GM12878 (cell line): Measurements from ENCODE around the gene IRAK3. TPM values are rescaled to one million over a fixed set of nuclear protein-coding genes. Genes with fewer than 3 reads are reported as not detected.

Experiments
- ATAC-seq: fragments of 200-7000 bp; cut with Tn5 transposase; 3 replicates; pipeline ENCODE4 v1.9.1; 2020; ENCODE audit warnings: mild to moderate bottlenecking, moderate library complexity
- BruUV-seq: library from RNA; stranded (reverse); fragments of 400-500 nt; replicated peaks from 2 replicates; lab custom pipeline; 2021; lab: Mats Ljungman, UMichigan
- CTCF ChIA-PET: fragments of 300-600 bp; sonication (Branson Sonifier 250); formaldehyde crosslinking; extraction: SDS; loops from one replicate; lab custom pipeline; 2021; ENCODE audit warnings: inconsistent platforms; lab: Yijun Ruan, JAX
- POLR2A ChIA-PET: fragments of 350-600 bp; formaldehyde crosslinking; extraction: SDS; loops from one replicate; lab custom pipeline; 2021; ENCODE audit warnings: inconsistent platforms; lab: Charles Lee
- RAD21 ChIA-PET: fragments of 300-600 bp; sonication (Branson Sonifier 250); formaldehyde crosslinking; loops from one replicate; lab custom pipeline; 2023; ENCODE audit warnings: antibody characterized with exemption; ENCODE audit not compliant: unreplicated experiment; lab: Charles Lee
- SMC1A ChIA-PET: fragments of 300-600 bp; sonication (Branson Sonifier 250); formaldehyde crosslinking; loops from one replicate; lab custom pipeline; 2023; ENCODE audit not compliant: unreplicated experiment, uncharacterized antibody; lab: Charles Lee
- DNase-seq: peaks from one replicate; pipeline ENCODE4 v3.0.0-alpha.2; 2011; ENCODE audit warnings: low read depth, low spot score
- FAIRE-seq: peaks from 3 replicates; lab custom pipeline; 2011; peaks lifted over from hg19 to GRCh38; lab: Jason Lieb, UNC
- H2AFZ ChIP-seq: 2 replicates; pipeline ENCODE4 v1.6.0; 2011; ENCODE audit warnings: low read depth, low read length, control low read depth; ENCODE audit not compliant: control insufficient read depth
- H3K27ac ChIP-seq: 2 replicates; pipeline ENCODE4 v1.5.1; 2011; ENCODE audit warnings: control low read depth; ENCODE audit not compliant: control insufficient read depth, insufficient read depth
- H3K27me3 ChIP-seq, 2 experiments: replicated peaks in 1 of 2; 2 replicates each; pipeline versions ENCODE4 v1.6.0 to v1.6.1; 2011; ENCODE audit warnings: low read length in 1 of 2; ENCODE audit not compliant: control insufficient read depth in 2 of 2, insufficient read depth in 2 of 2
- H3K36me3 ChIP-seq, 2 experiments: 2 replicates each; pipeline ENCODE4 v1.5.1; 2011; ENCODE audit warnings: low read length in 1 of 2; ENCODE audit not compliant: control insufficient read depth in 2 of 2, insufficient read depth in 2 of 2
- H3K4me1 ChIP-seq: 2 replicates; pipeline ENCODE4 v1.6.1; 2011; ENCODE audit warnings: mild to moderate bottlenecking, low read length, moderate library complexity, mixed read lengths; ENCODE audit not compliant: control insufficient read depth, insufficient read depth
- H3K4me2 ChIP-seq: 2 replicates; pipeline ENCODE4 v1.6.0; 2011; ENCODE audit warnings: control low read depth; ENCODE audit not compliant: control insufficient read depth, insufficient read depth
- H3K4me3 ChIP-seq: fragments of 200-600 bp; sonication (generic); 2 replicates; pipeline ENCODE4 v1.5.1; 2016
- H3K79me2 ChIP-seq: 2 replicates; pipeline ENCODE4 v1.6.0; 2011; ENCODE audit warnings: low read length; ENCODE audit not compliant: control insufficient read depth, insufficient read depth
- H3K9ac ChIP-seq: 2 replicates; pipeline ENCODE4 v1.8.0; 2011; ENCODE audit warnings: low read length, control low read depth, mixed read lengths; ENCODE audit not compliant: control insufficient read depth, insufficient read depth
- H3K9me3 ChIP-seq: replicated peaks from 3 replicates; pipeline ENCODE4 v1.5.1; 2011; ENCODE audit warnings: mild to moderate bottlenecking, low read length; ENCODE audit not compliant: control insufficient read depth, insufficient read depth
- H4K20me1 ChIP-seq: 2 replicates; pipeline ENCODE4 v1.6.0; 2011; ENCODE audit not compliant: control insufficient read depth, insufficient read depth
- EP300 ChIP-seq, 2 experiments: fragments of 150-350 bp in 1 of 2; IDR thresholded peaks; 2 replicates each; pipeline ENCODE4 v1.6.1; 2011 to 2012; ENCODE audit warnings: low read depth in 2 of 2, low read length in 2 of 2, borderline replicate concordance in 1 of 2, improper control_type of control experiment in 1 of 2, inconsistent platforms in 1 of 2; ENCODE audit not compliant: control insufficient read depth in 1 of 2
- IKZF2 ChIP-seq, 2 experiments: fragments of 450-650 bp; IDR thresholded peaks; 2 replicates each; pipeline ENCODE4 v1.6.1; 2017; ENCODE audit warnings: mild to moderate bottlenecking in 2 of 2, moderate library complexity in 2 of 2
- NFIC ChIP-seq: IDR thresholded peaks from 2 replicates; pipeline ENCODE4 v1.6.1; 2012; ENCODE audit warnings: low read depth, mild to moderate bottlenecking, inconsistent platforms, low read length, moderate library complexity
- NFXL1 ChIP-seq: fragments of 450-650 bp; IDR thresholded peaks from 2 replicates; pipeline ENCODE4 v1.6.1; 2017; ENCODE audit warnings: antibody characterized with exemption, mild to moderate bottlenecking, borderline replicate concordance
- NFYA ChIP-seq: IDR thresholded peaks from 2 replicates; pipeline ENCODE4 v1.6.1; 2011; ENCODE audit warnings: low read depth, mild to moderate bottlenecking, low read length, improper control_type of control experiment, borderline replicate concordance
- RAD51 ChIP-seq: fragments of 450-650 bp; IDR thresholded peaks from 2 replicates; pipeline ENCODE4 v1.6.1; 2016; ENCODE audit warnings: moderate library complexity, mild to moderate bottlenecking, inconsistent platforms
- RCOR1 ChIP-seq: conservative IDR thresholded peaks from 2 replicates; pipeline ENCODE4 v1.6.1; 2012; ENCODE audit warnings: low read depth, low read length, improper control_type of control experiment
- SMAD5 ChIP-seq: IDR thresholded peaks from 2 replicates; pipeline ENCODE4 v1.6.1; 2016; ENCODE audit warnings: antibody characterized with exemption, low read depth
- STAT1 ChIP-seq: fragments of 450-650 bp; conservative IDR thresholded peaks from 2 replicates; pipeline ENCODE4 v1.6.1; 2014; ENCODE audit warnings: antibody characterized with exemption, mild to moderate bottlenecking
- SUPT20H ChIP-seq: IDR thresholded peaks from 2 replicates; pipeline ENCODE4 v1.6.1; 2011; ENCODE audit warnings: low read depth, mild to moderate bottlenecking, low read length, moderate library complexity, borderline replicate concordance; ENCODE audit not compliant: control insufficient read depth
- TBL1XR1 ChIP-seq: IDR thresholded peaks from 2 replicates; pipeline ENCODE4 v1.6.1; 2012; ENCODE audit warnings: low read depth, low read length, improper control_type of control experiment
- TCF12 ChIP-seq: IDR thresholded peaks from 2 replicates; pipeline ENCODE4 v1.6.1; 2011; ENCODE audit warnings: low read depth, mild to moderate bottlenecking, low read length
- TCF3 ChIP-seq: IDR thresholded peaks from 2 replicates; pipeline ENCODE4 v1.6.1; 2012; ENCODE audit warnings: low read depth, mild to moderate bottlenecking, low read length, borderline replicate concordance; ENCODE audit not compliant: insufficient read depth
- USF2 ChIP-seq: IDR thresholded peaks from 2 replicates; pipeline ENCODE4 v1.6.1; 2011; ENCODE audit warnings: low read depth, low read length, improper control_type of control experiment, borderline replicate concordance
- ZBTB40 ChIP-seq: fragments of 450-650 bp; IDR thresholded peaks from 2 replicates; pipeline ENCODE4 v1.6.1; 2016; ENCODE audit warnings: mild to moderate bottlenecking, moderate library complexity, borderline replicate concordance
- ZSCAN29 ChIP-seq: fragments of 450-650 bp; IDR thresholded peaks from 2 replicates; pipeline ENCODE4 v1.6.1; 2017; ENCODE audit warnings: mild to moderate bottlenecking, moderate library complexity
- ZZZ3 ChIP-seq: IDR thresholded peaks from 2 replicates; pipeline ENCODE4 v1.6.1; 2011; ENCODE audit warnings: low read depth; ENCODE audit not compliant: control insufficient read depth, insufficient read length
- WGBS: methylation state at CpG from one replicate; pipeline ENCODE4 v1.1.6; 2016; ENCODE audit warnings: low lambda C conversion rate; ENCODE audit not compliant: insufficient replicate concordance, insufficient coverage; ENCODE audit errors: missing lambda C conversion rate; 5-methylcytosine and 5-hydroxymethylcytosine counted together
- in situ Hi-C: fragments of 300-500 bp; cut with MboI; formaldehyde crosslinking; loops from 9 replicates; pipeline ENCODE4 v1.14.3; 2018; ENCODE audit warnings: mixed read lengths
- intact Hi-C: fragments of 100-400 bp; cut with micrococcal nuclease; formaldehyde crosslinking; loops from one replicate; pipeline ENCODE4 v1.14.2; 2022; ENCODE audit not compliant: unreplicated experiment
- polyA plus RNA-seq, 11 experiments: library from polyadenylated mRNA; depleted of rRNA in 4 of 11; unstranded in 6 of 11; stranded (reverse) in 5 of 11; fragments of >200 nt; fragmentation: Nextera tagmentation in 4 of 11; fragmentation: Illumina TruSeq in 1 of 11; extraction: Ambion mirVana in 4 of 11; extraction: Trizol in 1 of 11; gene quantifications; 1 replicate in 1 of 11; 2 replicates in 10 of 11; pipeline versions ENCODE4 v1.2.1 to v1.2.3, GENCODE V29; 2011 to 2016; ENCODE audit warnings: inconsistent platforms in 2 of 11, missing spikeins in 2 of 11, low read depth in 1 of 11
- total RNA-seq, 4 experiments: library from RNA; depleted of rRNA in 3 of 4; stranded (reverse); fragments of >200 nt in 3 of 4; fragmentation: Illumina TruSeq in 1 of 4; extraction: Trizol in 1 of 4; gene quantifications; 2 replicates each; pipeline versions ENCODE4 v1.2.1 to v1.2.3, GENCODE V29; 2013 to 2021

The IRAK3 gene
- total and polyA plus RNA-seq, 10 of the 15 experiments (the other 5 are each of a cell fraction or from before 2014, with no cell fraction given): 1.4 to 14.1 (median 5.4) TPM

- no TSS peak for BruUV-seq
- ChIA-PET POLR2A (no interaction called here), RAD21 (no interaction called here), SMC1A (no interaction called here), CTCF (interaction anchor here (1.1 kb wide), 1 partner anchor 27 kb away, joined by 3 read pairs; no protein-coding TSS in a partner anchor)
- no peak overlapping the region for H3K4me2 ChIP-seq
- peaks cover 25% of the 10 kb centered on the region for H3K9me3 ChIP-seq
- H3K4me3 ChIP-seq: no peak overlapping the region
- no peak overlapping the region for H3K9ac ChIP-seq
- FAIRE-seq (no peak), ATAC-seq (no peak), DNase-seq (no peak)
- intact Hi-C loops (no loop called here), in situ Hi-C loops (no loop called here)
- H3K36me3 ChIP-seq: peaks cover 6 to 23% of the 10 kb centered on the region in 2 experiments
- H2AFZ ChIP-seq: no peak overlapping the region
- no peak for TF ChIP-seq TCF12
- TF ChIP-seq ZZZ3: no peak
- TF ChIP-seq NFXL1: no peak
- no peak for TF ChIP-seq EP300 (IDR thresholded peaks at IDR 0.05; ENCODE audit: borderline replicate concordance in 1 of 2, control insufficient read depth in 1 of 2, low read depth in 2 of 2, low read length in 2 of 2)
- TF ChIP-seq NFIC: no peak
- TF ChIP-seq ZSCAN29: no peak
- TF ChIP-seq USF2: no peak
- TF ChIP-seq ZBTB40: no peak
- TF ChIP-seq STAT1: no peak
- no peak for TF ChIP-seq IKZF2 (IDR thresholded peaks at IDR 0.05)
- no peak for TF ChIP-seq SUPT20H
- no peak for TF ChIP-seq TBL1XR1
- TF ChIP-seq SMAD5: no peak
- no peak for TF ChIP-seq RCOR1
- TF ChIP-seq NFYA: no peak
- TF ChIP-seq TCF3: no peak
- no peak for TF ChIP-seq RAD51
- WGBS: 100% methylated on average over 2 of the region's 2 CpGs
- H3K4me1 ChIP-seq: no peaks in the 10 kb centered on the region
- no peaks in the 10 kb centered on the region for H3K79me2 ChIP-seq
- H4K20me1 ChIP-seq: no peaks in the 10 kb centered on the region
- no peak overlapping the region for H3K27ac ChIP-seq
- no peaks in the 10 kb centered on the region for H3K27me3 ChIP-seq
Observed at GRCh38 chr12:66141299-66141698, 47.7 kb upstream of the IRAK3 start.
